GM12874 (cell line): ENCODE measurements around the gene LMF2.

Experiments
- TF ChIP-seq, protein P1 (sequence below): IDR thresholded peaks from 2 replicates; pipeline ENCODE4 v1.5.1; 2011; ENCODE audit warnings: low read depth, mild to moderate bottlenecking, control low read depth, low read length, moderate library complexity; ENCODE audit not compliant: insufficient read depth

The LMF2 gene

DNA sequence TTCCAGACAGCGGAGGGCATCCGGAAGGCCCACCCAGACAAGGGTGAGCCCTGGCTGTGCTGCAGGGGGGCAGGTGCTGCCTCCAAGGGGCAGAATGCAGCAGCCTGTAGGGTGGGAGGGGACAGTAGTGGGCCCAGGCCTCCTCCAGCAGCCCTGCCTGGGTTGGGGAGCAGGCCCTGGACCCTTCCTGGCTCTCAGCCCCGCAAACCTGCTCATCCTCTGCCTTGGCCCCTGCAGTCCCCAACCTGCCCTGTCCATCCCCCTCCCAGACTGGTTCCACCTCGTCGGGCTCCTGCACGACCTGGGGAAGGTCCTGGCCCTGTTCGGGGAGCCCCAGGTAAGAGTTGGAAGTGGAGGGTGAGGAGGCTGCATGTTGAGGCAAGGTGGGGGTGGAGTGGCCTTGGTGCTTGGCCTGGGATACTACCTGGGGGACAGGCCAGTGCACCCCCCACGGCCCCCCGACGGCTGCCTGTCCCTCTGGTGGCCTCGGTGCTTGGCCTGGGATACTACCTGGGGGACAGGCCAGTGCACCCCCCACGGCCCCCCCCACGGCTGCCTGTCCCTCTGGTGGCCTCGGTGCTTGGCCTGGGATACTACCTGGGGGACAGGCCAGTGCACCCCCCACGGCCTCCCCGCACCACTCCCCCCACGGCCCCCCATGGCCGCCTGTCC, 19.4 kb downstream of the LMF2 start:
- TF ChIP-seq, protein P1, sequence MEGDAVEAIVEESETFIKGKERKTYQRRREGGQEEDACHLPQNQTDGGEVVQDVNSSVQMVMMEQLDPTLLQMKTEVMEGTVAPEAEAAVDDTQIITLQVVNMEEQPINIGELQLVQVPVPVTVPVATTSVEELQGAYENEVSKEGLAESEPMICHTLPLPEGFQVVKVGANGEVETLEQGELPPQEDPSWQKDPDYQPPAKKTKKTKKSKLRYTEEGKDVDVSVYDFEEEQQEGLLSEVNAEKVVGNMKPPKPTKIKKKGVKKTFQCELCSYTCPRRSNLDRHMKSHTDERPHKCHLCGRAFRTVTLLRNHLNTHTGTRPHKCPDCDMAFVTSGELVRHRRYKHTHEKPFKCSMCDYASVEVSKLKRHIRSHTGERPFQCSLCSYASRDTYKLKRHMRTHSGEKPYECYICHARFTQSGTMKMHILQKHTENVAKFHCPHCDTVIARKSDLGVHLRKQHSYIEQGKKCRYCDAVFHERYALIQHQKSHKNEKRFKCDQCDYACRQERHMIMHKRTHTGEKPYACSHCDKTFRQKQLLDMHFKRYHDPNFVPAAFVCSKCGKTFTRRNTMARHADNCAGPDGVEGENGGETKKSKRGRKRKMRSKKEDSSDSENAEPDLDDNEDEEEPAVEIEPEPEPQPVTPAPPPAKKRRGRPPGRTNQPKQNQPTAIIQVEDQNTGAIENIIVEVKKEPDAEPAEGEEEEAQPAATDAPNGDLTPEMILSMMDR: no peak

DNA sequence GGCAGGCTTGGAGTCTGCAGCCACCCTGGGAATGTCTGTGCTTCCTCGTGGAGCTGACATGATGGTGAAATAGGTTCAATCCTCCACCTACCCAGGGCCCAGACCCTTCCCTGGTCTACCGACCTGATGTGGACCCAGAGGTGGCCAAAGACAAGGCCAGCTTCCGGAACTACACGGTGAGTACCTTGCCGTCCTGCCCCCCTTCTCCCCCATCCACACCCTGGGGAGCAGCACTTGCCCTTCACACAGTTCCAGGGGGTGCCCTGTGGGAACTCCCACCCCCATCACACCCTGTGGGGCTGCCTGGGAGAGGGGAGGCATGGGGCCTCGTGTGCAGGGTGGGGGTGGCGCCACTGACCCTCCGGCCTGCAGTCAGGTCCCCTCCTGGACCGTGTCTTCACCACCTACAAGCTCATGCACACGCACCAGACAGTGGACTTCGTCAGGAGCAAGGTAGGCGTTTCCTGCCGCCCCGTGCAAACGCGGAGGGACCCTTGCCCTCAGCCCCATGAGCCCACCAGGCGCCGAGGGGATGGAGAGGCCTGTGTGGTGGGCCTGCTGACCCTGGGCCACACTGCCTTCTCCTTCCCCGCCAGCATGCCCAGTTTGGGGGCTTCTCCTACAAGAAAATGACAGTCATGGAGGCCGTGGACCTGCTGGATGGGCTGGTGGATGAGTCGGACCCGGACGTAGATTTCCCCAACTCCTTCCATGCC, 20.1 kb downstream of the LMF2 start:
- TF ChIP-seq, protein P1: no peak

DNA sequence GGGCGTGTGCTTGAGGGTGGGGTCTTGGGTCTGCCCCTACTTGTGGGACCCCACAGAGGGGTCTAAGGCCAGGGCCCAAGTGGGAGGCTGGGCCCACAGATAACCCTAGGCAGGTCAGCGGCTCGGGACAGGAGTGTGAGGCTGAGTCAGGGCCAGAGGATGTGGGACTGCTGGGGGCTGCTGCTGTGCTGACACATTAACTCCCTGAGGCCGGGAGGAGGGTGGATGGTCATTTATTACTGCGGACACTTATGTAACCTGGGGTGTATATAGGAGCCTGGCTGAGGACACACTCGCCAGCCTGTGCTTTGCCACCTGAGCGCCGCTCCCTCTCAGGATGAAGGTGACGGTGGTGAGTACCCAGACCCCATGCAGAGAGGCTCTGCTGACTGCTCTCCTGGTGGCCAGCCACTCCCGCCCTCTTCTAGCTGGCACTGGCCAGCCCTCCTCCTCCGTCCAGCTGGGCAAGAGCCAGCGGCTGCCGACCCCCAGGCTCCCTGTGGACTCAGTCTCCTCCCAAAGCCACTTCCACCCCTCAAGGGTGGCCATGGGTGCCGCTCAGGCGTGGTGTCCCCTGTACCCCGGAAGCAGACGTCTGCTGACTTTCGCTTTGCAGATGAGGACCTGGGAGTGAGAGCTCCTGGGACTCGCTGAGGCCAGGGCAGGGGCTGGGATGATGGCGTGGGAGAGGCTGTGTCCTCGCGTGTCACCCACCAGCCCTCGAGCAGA, 20.8 kb downstream of the LMF2 start, which contains the start of gene MIOX:
Gene MIOX (plus strand): TSS at position 299 of the 729 bp plus-strand sequence. CDS start 39 bp downstream, at position 338.
- TF ChIP-seq, protein P1: no peak

DNA sequence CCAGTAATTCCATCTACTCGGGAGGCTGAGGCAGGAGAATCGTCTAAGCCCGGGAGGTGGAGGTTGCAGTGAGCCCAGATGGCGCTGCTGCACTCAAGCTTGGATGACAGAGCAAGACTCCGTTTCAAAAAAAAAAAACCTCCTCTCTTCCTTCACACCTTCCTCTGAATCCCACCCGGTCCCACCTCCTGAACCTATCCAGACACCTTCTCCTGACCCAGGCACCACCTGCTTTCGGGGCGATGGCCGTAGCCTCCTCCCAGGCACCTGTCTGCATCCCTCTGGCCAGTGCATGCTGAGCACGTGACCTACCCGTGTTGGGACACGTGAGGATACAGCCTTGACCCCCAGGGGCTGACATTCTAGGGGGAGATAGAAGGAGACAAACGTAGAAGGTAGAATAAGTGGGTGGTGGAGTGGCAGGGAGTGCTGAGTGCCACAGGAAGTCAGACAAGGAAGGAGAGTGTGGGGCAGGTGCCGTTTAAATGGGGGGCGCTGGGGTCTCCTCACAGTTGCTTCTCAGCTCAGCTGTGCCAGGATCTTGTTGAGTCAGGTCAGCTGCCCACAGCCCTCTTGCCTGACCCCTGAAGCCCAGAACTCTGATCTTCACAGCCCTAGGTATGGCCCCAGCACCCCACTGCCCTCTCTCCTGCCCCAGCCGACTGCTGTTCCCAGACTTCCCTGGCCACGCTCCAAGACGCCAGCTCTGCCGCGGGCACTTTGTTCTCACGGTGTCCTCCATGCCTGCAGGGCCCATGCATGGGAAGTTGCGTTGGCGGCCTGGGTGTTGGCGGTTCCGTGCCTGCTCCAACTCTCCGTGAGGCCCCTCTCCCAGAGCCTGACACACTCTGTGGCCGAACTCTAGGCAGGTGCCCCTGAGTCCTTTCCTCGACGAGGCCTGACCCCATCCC, 22.0 kb downstream of the LMF2 start:
- TF ChIP-seq, protein P1: no peak

DNA sequence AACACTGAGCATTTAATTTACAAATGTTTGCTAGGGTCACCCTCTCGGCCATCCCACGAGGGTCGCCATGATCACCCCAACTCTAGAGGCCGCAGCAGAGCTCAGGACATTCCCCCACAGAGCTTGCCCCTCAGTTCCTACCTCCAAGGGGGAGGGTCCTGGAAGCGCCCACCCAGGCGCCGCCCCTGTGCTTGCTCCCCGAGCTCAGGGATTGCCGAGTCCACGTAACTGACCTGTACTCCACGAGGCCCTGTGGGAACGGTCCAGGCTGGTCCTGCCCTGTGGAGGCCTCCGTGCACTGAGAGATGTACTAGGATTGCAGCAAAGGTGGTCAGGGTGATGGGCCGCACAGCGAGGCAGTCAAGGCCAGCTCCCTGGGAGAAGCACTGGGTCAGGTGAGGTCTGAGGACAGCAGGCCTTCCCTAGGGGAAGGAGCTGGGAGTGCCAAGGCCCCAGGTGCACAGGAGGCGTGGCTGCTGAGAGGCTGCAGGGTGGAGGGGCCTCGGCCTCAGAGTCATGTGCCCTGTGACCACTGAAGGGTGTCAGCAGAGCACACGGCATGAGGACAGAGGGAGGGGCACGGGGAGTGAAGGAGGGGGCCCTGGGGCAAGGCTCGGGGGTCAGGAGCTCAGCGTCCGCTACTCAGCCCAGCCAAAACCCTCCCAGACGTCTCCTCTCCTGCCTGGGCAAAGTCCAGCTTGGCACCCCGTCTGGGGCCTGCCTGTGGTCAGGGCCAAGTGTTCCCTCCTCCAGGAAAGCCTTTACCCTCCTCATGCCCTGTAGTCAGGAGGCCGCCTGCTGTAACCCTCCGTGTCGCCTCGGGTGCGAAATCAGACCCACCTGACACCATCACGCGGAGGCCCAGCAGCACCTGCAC, 23.3 kb downstream of the LMF2 start:
- TF ChIP-seq, protein P1: no peak

DNA sequence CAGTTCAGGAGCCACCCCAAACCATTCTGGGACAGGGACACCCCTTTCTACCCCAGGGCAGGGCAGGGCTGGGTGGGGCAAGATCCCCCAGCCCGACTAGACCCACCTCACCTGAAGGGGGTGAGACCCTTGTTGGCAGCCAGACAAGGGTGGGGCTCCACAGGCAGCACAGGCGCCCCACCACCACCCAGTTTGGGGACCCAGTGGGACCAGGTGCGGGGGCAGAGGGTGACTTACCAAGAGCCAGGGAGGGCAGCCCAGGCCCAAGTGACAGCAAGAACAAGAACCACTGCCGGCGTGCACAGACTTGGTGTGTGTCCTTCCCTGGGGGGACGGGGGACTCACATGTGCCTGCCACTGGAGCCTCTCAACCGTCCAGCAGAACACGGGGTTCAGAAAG, 23.9 kb downstream of the LMF2 start:
- TF ChIP-seq, protein P1: no peak
